Right lobe of liver (tissue), 4 donors: ENCODE data around the gene WDR1.

ENCODE experiments used
- POLR2A ChIP-seq: fragments of 450-650 bp; IDR thresholded peaks from one replicate; pipeline ENCODE4 v1.6.1; 2017; ENCODE audit warnings: antibody characterized with exemption, mild to moderate bottlenecking
- TF ChIP-seq, protein P1 (sequence below), 4 donors: fragments of 200-600 bp in 3 of 4; fragments of 450-650 bp in 1 of 4; IDR thresholded peaks; one replicate each; pipeline versions ENCODE4 v1.5.1 to v1.8.0; 2016 to 2022; ENCODE audit warnings: antibody characterized with exemption in 4 of 4, mild to moderate bottlenecking in 2 of 4
- donor health status: DM: no; HTN: no; CAD: no.
- donor health status: DM: no; HTN: no; CAD: no.
- donor health status: DM: no; HTN: yes; CAD: no.

DNA sequence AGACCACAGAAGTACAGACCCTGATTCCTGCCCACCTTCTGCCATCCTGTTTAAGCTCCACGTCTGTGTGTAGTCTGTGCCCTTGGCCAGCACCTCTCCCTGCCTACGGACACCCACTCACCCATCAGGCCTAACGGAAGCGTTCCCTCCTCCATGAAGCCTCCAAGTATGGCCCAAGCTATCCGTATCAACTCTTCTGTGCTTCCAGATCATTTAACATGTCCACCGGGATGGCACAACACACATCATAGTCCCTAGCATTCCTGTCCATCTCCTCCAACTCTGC, 11.7 kb downstream of the WDR1 start:
- no peak for TF ChIP-seq POLR2A
- TF ChIP-seq, protein P1, sequence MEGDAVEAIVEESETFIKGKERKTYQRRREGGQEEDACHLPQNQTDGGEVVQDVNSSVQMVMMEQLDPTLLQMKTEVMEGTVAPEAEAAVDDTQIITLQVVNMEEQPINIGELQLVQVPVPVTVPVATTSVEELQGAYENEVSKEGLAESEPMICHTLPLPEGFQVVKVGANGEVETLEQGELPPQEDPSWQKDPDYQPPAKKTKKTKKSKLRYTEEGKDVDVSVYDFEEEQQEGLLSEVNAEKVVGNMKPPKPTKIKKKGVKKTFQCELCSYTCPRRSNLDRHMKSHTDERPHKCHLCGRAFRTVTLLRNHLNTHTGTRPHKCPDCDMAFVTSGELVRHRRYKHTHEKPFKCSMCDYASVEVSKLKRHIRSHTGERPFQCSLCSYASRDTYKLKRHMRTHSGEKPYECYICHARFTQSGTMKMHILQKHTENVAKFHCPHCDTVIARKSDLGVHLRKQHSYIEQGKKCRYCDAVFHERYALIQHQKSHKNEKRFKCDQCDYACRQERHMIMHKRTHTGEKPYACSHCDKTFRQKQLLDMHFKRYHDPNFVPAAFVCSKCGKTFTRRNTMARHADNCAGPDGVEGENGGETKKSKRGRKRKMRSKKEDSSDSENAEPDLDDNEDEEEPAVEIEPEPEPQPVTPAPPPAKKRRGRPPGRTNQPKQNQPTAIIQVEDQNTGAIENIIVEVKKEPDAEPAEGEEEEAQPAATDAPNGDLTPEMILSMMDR (IDR thresholded peaks at IDR 0.05): no peak
